ENCODE data around the gene SAMD14. TPM values are rescaled to one million over a fixed set of nuclear protein-coding genes. Genes with fewer than 3 reads are reported as not detected.

Gene SAMD14
- total and polyA plus RNA-seq, 3 donors from 2014 or later: 3.2 to 5.2 (median 3.3) TPM

- intact Hi-C loops (cut with DNase I; ENCODE audit: low total_unique reads): no loop called here
- 32 to 58% methylated on average over 8 to 14 of the region's 14 CpGs for WGBS, 2 donors
- no peaks in the 10 kb centered on the region for H3K9me3 ChIP-seq
Measured at GRCh38 chr17:50111673-50112655, 18.0 kb downstream of the SAMD14 start.

GRCh38 chr17:50110591-50111349, 19.2 kb downstream of the SAMD14 start:
- no peaks in the 10 kb centered on the region for H3K36me3 ChIP-seq (ENCODE audit: low read depth, missing control alignments)
- H3K27ac ChIP-seq: peak overlapping the region; percentile 88 to 93
- H3K27me3 ChIP-seq: no peaks in the 10 kb centered on the region
- TF ChIP-seq POLR2A (IDR thresholded peaks at IDR 0.05) (no peak), CTCF (IDR thresholded peaks at IDR 0.05) (no peak)
- intact Hi-C loops (cut with DNase I; ENCODE audit: low total_unique reads): no loop called here
- no peaks in the 10 kb centered on the region for H3K9me3 ChIP-seq
- 69 to 82% methylated on average over 10 to 19 of the region's 19 CpGs for WGBS, 2 donors
- no peak overlapping the region for H3K4me3 ChIP-seq
- no peak for DNase-seq
- H3K4me1 ChIP-seq: peaks cover 21% of the 10 kb centered on the region

More at GRCh38 chr17:50111673-50112655, 18.0 kb downstream of the SAMD14 start:
- Histone ChIP-seq H3K4me1 (peaks cover 21% of the 10 kb centered on the region), H3K27ac (peak overlapping the region; percentile 88 to 93), H3K36me3 (ENCODE audit: low read depth, missing control alignments) (no peaks in the 10 kb centered on the region), H3K4me3 (no peak overlapping the region), H3K27me3 (no peaks in the 10 kb centered on the region)
- DNase-seq: peak; percentile 84
- no peak for TF ChIP-seq POLR2A (IDR thresholded peaks at IDR 0.05)
- no peak for TF ChIP-seq CTCF (IDR thresholded peaks at IDR 0.05)

- Histone ChIP-seq H3K9me3 (no peaks in the 10 kb centered on the region), H3K4me3 (no peak overlapping the region), H3K27me3 (no peaks in the 10 kb centered on the region), H3K27ac (no peak overlapping the region), H3K4me1 (peaks cover 21% of the 10 kb centered on the region), H3K36me3 (ENCODE audit: low read depth, missing control alignments) (no peaks in the 10 kb centered on the region)
- TF ChIP-seq POLR2A (IDR thresholded peaks at IDR 0.05) (no peak), CTCF (IDR thresholded peaks at IDR 0.05) (no peak)
- WGBS, 2 donors: 85 to 88% methylated on average over 9 to 19 of the region's 19 CpGs
- intact Hi-C loops (cut with DNase I; ENCODE audit: low total_unique reads): no loop called here
- DNase-seq: no peak
Measured at GRCh38 chr17:50109785-50110184, 20.2 kb downstream of the SAMD14 start.

GRCh38 chr17:50109207-50109606, 20.8 kb downstream of the SAMD14 start:
- Histone ChIP-seq H3K27me3 (no peaks in the 10 kb centered on the region), H3K27ac (no peak overlapping the region), H3K9me3 (no peaks in the 10 kb centered on the region), H3K4me3 (no peak overlapping the region), H3K4me1 (peaks cover 21% of the 10 kb centered on the region), H3K36me3 (ENCODE audit: low read depth, missing control alignments) (no peaks in the 10 kb centered on the region)
- TF ChIP-seq POLR2A (IDR thresholded peaks at IDR 0.05): no peak
- no peak for TF ChIP-seq CTCF (IDR thresholded peaks at IDR 0.05)
- intact Hi-C loops (cut with DNase I; ENCODE audit: low total_unique reads): no loop called here
- no peak for DNase-seq
- 70 to 80% methylated on average over 7 of the region's 7 CpGs for WGBS, 2 donors
